GM23338 (cell line): Measurements from ENCODE around the gene AHNAK. TPM values are rescaled to one million over a fixed set of nuclear protein-coding genes. Genes with fewer than 3 reads are reported as not detected.

ENCODE experiments used
- ATAC-seq: fragments of 200-7000 bp; cut with Tn5 transposase; 3 replicates; pipeline ENCODE4 v1.9.1; 2020
- DNase-seq: peaks from one replicate; pipeline ENCODE4 v3.0.0-alpha.2; 2015; ENCODE audit warnings: low spot score
- H2AFZ ChIP-seq: fragments of 200-600 bp; sonication (generic); 2 replicates; pipeline ENCODE4 v1.8.0; 2016; ENCODE audit warnings: antibody characterized with exemption, mild to moderate bottlenecking, moderate library complexity
- H3F3A ChIP-seq: fragments of 200-600 bp; sonication (generic); replicated peaks from 2 replicates; pipeline ENCODE4 v1.8.0; 2017; ENCODE audit warnings: antibody characterized with exemption, mixed run types, low read depth
- H3K27ac ChIP-seq: fragments of 200-600 bp; sonication (generic); 2 replicates; pipeline ENCODE4 v1.6.1; 2016; ENCODE audit warnings: low read depth
- H3K27me3 ChIP-seq: fragments of 200-600 bp; sonication (generic); 2 replicates; pipeline ENCODE4 v1.8.0; 2016; ENCODE audit warnings: mild to moderate bottlenecking, mixed run types, moderate library complexity; ENCODE audit not compliant: insufficient read depth
- H3K36me3 ChIP-seq: fragments of 200-600 bp; sonication (generic); 2 replicates; pipeline ENCODE4 v1.8.0; 2016; ENCODE audit warnings: mild to moderate bottlenecking; ENCODE audit not compliant: insufficient read depth
- H3K4me1 ChIP-seq: fragments of 200-600 bp; sonication (generic); 2 replicates; pipeline ENCODE4 v1.8.0; 2016; ENCODE audit warnings: mild to moderate bottlenecking, moderate library complexity; ENCODE audit not compliant: insufficient read depth
- H3K4me2 ChIP-seq: fragments of 200-600 bp; sonication (generic); 2 replicates; pipeline ENCODE4 v1.7.1; 2017; ENCODE audit warnings: mixed run types
- H3K4me3 ChIP-seq: fragments of 200-600 bp; sonication (generic); 2 replicates; pipeline ENCODE4 v1.6.1; 2016; ENCODE audit warnings: mixed run types
- H3K79me2 ChIP-seq: fragments of 200-600 bp; sonication (generic); replicated peaks from 2 replicates; pipeline ENCODE4 v1.8.0; 2017; ENCODE audit warnings: mild to moderate bottlenecking; ENCODE audit not compliant: insufficient read depth
- H3K9me2 ChIP-seq: fragments of 200-600 bp; sonication (generic); 2 replicates; pipeline ENCODE4 v1.8.0; 2017; ENCODE audit not compliant: insufficient read depth
- H4K20me1 ChIP-seq: fragments of 200-600 bp; sonication (generic); replicated peaks from 2 replicates; pipeline ENCODE4 v1.8.0; 2017; ENCODE audit warnings: mild to moderate bottlenecking; ENCODE audit not compliant: insufficient read depth
- H3K27ac Mint-ChIP-seq: 2 replicates; pipeline ENCODE4 v1.8.0; 2020; ENCODE audit warnings: inconsistent platforms, mild to moderate bottlenecking, moderate library complexity, mixed read lengths
- H3K27me3 Mint-ChIP-seq: 3 replicates; pipeline ENCODE4 v1.8.0; 2022; ENCODE audit warnings: low read depth, mild to moderate bottlenecking, moderate library complexity, mixed read lengths, inconsistent platforms; ENCODE audit not compliant: insufficient read depth, poor library complexity
- H3K36me3 Mint-ChIP-seq: 3 replicates; pipeline ENCODE4 v1.8.0; 2021; ENCODE audit warnings: low read depth, mild to moderate bottlenecking, inconsistent platforms, moderate library complexity, mixed read lengths
- H3K4me1 Mint-ChIP-seq: 3 replicates; pipeline ENCODE4 v1.8.0; 2020; ENCODE audit warnings: mild to moderate bottlenecking, inconsistent platforms, mixed read lengths
- H3K4me3 Mint-ChIP-seq: 3 replicates; pipeline ENCODE4 v1.8.0; 2021; ENCODE audit warnings: moderate library complexity, mild to moderate bottlenecking, inconsistent platforms, mixed read lengths
- H3K9me3 Mint-ChIP-seq: 3 replicates; pipeline ENCODE4 v1.8.0; 2020; ENCODE audit warnings: moderate library complexity, mild to moderate bottlenecking, inconsistent platforms, mixed read lengths
- CREB1 ChIP-seq: fragments of 250-450 bp; sonication (Bioruptor Pico); IDR thresholded peaks from 2 replicates; pipeline ENCODE4 v1.5.0; 2020; ENCODE audit warnings: low read depth, mild to moderate bottlenecking, moderate library complexity
- EZH2 ChIP-seq: fragments of 200-600 bp; sonication (generic); IDR thresholded peaks from one replicate; pipeline ENCODE4 v1.8.0; 2017; ENCODE audit warnings: antibody characterized with exemption, mild to moderate bottlenecking, low read depth; ENCODE audit not compliant: unreplicated experiment
- EZH2phosphoT487 ChIP-seq: fragments of 200-600 bp; sonication (generic); IDR thresholded peaks from one replicate; pipeline ENCODE4 v1.8.1; 2018; ENCODE audit warnings: antibody characterized with exemption; ENCODE audit not compliant: unreplicated experiment
- NANOG ChIP-seq: IDR thresholded peaks from 2 replicates; pipeline ENCODE4 v1.6.1; 2016; ENCODE audit warnings: antibody characterized with exemption, borderline replicate concordance
- POLR2AphosphoS5 ChIP-seq: IDR thresholded peaks from 2 replicates; pipeline ENCODE4 v1.6.1; 2016; ENCODE audit warnings: antibody characterized with exemption, low read depth
- REST ChIP-seq: IDR thresholded peaks from one replicate; pipeline ENCODE4 v1.6.1; 2018; ENCODE audit warnings: antibody characterized with exemption; ENCODE audit not compliant: unreplicated experiment
- STAT1 ChIP-seq: IDR thresholded peaks from one replicate; pipeline ENCODE4 v1.6.1; 2016; ENCODE audit warnings: antibody characterized with exemption; ENCODE audit not compliant: unreplicated experiment
- ZNF331 ChIP-seq: fragments of 250-450 bp; sonication (Bioruptor Pico); IDR thresholded peaks from 2 replicates; pipeline ENCODE4 v1.5.0; 2020; ENCODE audit warnings: low read depth, mild to moderate bottlenecking, moderate library complexity
- ZNF462 ChIP-seq: fragments of 250-450 bp; sonication (Bioruptor Pico); IDR thresholded peaks from 2 replicates; pipeline ENCODE4 v1.5.0; 2020; ENCODE audit warnings: mild to moderate bottlenecking, moderate library complexity
- polyA plus RNA-seq: library from polyadenylated mRNA; unstranded; fragments of >200 nt; fragmentation: Nextera tagmentation; extraction: Ambion mirVana; gene quantifications from 2 replicates; pipeline ENCODE4 v1.2.1, GENCODE V29; 2016
- total RNA-seq: library from RNA; depleted of rRNA; stranded (reverse); fragments of >200 nt; shearing (Covaris generic); gene quantifications from 2 replicates; pipeline ENCODE4 v1.2.3, GENCODE V29; 2014
- TF ChIP-seq, protein P1 (sequence below): IDR thresholded peaks from 2 replicates; pipeline ENCODE4 v1.6.1; 2016; ENCODE audit warnings: antibody characterized with exemption
- TF ChIP-seq, protein P2 (sequence below), 2 experiments: fragments of 200-600 bp in 1 of 2; sonication (generic) in 1 of 2; conservative IDR thresholded peaks; 2 replicates each; pipeline versions ENCODE4 v1.5.1 to v1.6.1; 2016 to 2017; ENCODE audit warnings: antibody characterized with exemption in 2 of 2, low read depth in 2 of 2, mild to moderate bottlenecking in 2 of 2, moderate library complexity in 1 of 2

AHNAK gene
- total and polyA plus RNA-seq, 2 experiments from 2014 or later: 0.91 to 2.1 TPM

- TF ChIP-seq EZH2phosphoT487 (no peak), EZH2 (no peak), CREB1 (CRISPR knock-in tag) (no peak), NANOG (no peak), POLR2AphosphoS5 (no peak), ZNF462 (CRISPR knock-in tag) (no peak)
These were observed 54.0 kb downstream of the AHNAK start (continued) for GRCh38 chr11:62492586-62492985.

GRCh38 chr11:62491571-62492329 is 54.9 kb downstream of the AHNAK start:
- Histone ChIP-seq H3K9me2 (no peaks in the 10 kb centered on the region), H2AFZ (no peak overlapping the region), H3K27ac (no peak overlapping the region), H3K27me3 (no peaks in the 10 kb centered on the region), H4K20me1 (no peaks in the 10 kb centered on the region), H3K4me3 (no peak overlapping the region), H3K36me3 (no peaks in the 10 kb centered on the region), H3F3A (no peaks in the 10 kb centered on the region), H3K4me2 (no peak overlapping the region), H3K79me2 (no peaks in the 10 kb centered on the region), H3K4me1 (no peaks in the 10 kb centered on the region)
- H3K36me3 Mint-ChIP-seq: no peaks in the 10 kb centered on the region
- H3K4me3 Mint-ChIP-seq: no peak overlapping the region
- no peak for ATAC-seq
- no peaks in the 10 kb centered on the region for H3K9me3 Mint-ChIP-seq
- H3K27ac Mint-ChIP-seq: no peak overlapping the region
- H3K27me3 Mint-ChIP-seq: no peaks in the 10 kb centered on the region
- no peaks in the 10 kb centered on the region for H3K4me1 Mint-ChIP-seq
- no peak for DNase-seq
- TF ChIP-seq EZH2: no peak
- TF ChIP-seq EZH2phosphoT487: no peak
- TF ChIP-seq, protein P1, sequence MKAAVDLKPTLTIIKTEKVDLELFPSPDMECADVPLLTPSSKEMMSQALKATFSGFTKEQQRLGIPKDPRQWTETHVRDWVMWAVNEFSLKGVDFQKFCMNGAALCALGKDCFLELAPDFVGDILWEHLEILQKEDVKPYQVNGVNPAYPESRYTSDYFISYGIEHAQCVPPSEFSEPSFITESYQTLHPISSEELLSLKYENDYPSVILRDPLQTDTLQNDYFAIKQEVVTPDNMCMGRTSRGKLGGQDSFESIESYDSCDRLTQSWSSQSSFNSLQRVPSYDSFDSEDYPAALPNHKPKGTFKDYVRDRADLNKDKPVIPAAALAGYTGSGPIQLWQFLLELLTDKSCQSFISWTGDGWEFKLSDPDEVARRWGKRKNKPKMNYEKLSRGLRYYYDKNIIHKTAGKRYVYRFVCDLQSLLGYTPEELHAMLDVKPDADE: no peak
- no peak for TF ChIP-seq REST
- no peak for TF ChIP-seq CREB1 (CRISPR knock-in tag)
- no peak for TF ChIP-seq ZNF331 (CRISPR knock-in tag)
- no peak for TF ChIP-seq POLR2AphosphoS5
- TF ChIP-seq NANOG: no peak
- no peak for TF ChIP-seq STAT1
- TF ChIP-seq, protein P2, sequence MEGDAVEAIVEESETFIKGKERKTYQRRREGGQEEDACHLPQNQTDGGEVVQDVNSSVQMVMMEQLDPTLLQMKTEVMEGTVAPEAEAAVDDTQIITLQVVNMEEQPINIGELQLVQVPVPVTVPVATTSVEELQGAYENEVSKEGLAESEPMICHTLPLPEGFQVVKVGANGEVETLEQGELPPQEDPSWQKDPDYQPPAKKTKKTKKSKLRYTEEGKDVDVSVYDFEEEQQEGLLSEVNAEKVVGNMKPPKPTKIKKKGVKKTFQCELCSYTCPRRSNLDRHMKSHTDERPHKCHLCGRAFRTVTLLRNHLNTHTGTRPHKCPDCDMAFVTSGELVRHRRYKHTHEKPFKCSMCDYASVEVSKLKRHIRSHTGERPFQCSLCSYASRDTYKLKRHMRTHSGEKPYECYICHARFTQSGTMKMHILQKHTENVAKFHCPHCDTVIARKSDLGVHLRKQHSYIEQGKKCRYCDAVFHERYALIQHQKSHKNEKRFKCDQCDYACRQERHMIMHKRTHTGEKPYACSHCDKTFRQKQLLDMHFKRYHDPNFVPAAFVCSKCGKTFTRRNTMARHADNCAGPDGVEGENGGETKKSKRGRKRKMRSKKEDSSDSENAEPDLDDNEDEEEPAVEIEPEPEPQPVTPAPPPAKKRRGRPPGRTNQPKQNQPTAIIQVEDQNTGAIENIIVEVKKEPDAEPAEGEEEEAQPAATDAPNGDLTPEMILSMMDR (conservative IDR thresholded peaks at IDR 0.05; ENCODE audit: low read depth in 2 of 2): no peak
